Measurements from ENCODE around the gene LCP1.

The LCP1 gene

DNA sequence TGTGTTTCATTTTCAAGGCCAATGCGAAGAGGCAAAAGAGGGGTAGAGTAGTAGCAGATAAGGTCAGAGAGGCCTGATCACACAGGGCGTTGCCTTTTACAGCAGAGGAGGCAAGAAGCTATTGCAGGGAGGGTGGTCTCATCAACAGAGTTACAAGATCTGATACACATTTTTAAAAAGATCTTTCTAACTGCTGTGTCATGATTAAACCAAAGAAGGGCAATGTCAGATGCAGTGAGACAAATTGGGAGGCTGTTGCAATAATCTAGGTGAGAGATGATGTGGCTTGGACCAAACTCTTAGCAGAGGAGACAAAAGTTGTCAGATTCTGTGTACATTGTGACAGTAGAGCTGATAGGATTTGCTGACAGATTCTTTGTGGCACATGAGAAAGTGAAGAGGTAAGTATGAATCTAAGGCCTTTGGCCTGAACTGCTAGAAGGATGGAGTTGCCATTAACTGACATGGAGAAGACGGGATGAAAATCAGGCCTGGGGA lies 16.8 kb upstream of the LCP1 start:
- TF ChIP-seq SPI1 (IDR thresholded peaks at IDR 0.05; ENCODE audit: borderline replicate concordance, low read depth) (no peak), GABPA (IDR thresholded peaks at IDR 0.05; ENCODE audit: low read depth) (no peak), POLR2AphosphoS5 (IDR thresholded peaks at IDR 0.05; ENCODE audit: low read depth) (no peak)
- TF ChIP-seq, protein P1, sequence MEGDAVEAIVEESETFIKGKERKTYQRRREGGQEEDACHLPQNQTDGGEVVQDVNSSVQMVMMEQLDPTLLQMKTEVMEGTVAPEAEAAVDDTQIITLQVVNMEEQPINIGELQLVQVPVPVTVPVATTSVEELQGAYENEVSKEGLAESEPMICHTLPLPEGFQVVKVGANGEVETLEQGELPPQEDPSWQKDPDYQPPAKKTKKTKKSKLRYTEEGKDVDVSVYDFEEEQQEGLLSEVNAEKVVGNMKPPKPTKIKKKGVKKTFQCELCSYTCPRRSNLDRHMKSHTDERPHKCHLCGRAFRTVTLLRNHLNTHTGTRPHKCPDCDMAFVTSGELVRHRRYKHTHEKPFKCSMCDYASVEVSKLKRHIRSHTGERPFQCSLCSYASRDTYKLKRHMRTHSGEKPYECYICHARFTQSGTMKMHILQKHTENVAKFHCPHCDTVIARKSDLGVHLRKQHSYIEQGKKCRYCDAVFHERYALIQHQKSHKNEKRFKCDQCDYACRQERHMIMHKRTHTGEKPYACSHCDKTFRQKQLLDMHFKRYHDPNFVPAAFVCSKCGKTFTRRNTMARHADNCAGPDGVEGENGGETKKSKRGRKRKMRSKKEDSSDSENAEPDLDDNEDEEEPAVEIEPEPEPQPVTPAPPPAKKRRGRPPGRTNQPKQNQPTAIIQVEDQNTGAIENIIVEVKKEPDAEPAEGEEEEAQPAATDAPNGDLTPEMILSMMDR (IDR thresholded peaks at IDR 0.05; ENCODE audit: insufficient read depth, low read length): no peak
- TF ChIP-seq, protein P2, sequence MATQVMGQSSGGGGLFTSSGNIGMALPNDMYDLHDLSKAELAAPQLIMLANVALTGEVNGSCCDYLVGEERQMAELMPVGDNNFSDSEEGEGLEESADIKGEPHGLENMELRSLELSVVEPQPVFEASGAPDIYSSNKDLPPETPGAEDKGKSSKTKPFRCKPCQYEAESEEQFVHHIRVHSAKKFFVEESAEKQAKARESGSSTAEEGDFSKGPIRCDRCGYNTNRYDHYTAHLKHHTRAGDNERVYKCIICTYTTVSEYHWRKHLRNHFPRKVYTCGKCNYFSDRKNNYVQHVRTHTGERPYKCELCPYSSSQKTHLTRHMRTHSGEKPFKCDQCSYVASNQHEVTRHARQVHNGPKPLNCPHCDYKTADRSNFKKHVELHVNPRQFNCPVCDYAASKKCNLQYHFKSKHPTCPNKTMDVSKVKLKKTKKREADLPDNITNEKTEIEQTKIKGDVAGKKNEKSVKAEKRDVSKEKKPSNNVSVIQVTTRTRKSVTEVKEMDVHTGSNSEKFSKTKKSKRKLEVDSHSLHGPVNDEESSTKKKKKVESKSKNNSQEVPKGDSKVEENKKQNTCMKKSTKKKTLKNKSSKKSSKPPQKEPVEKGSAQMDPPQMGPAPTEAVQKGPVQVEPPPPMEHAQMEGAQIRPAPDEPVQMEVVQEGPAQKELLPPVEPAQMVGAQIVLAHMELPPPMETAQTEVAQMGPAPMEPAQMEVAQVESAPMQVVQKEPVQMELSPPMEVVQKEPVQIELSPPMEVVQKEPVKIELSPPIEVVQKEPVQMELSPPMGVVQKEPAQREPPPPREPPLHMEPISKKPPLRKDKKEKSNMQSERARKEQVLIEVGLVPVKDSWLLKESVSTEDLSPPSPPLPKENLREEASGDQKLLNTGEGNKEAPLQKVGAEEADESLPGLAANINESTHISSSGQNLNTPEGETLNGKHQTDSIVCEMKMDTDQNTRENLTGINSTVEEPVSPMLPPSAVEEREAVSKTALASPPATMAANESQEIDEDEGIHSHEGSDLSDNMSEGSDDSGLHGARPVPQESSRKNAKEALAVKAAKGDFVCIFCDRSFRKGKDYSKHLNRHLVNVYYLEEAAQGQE (IDR thresholded peaks at IDR 0.05; ENCODE audit: insufficient replicate concordance, low read depth): no peak
- H3K27me3 ChIP-seq (ENCODE audit: insufficient read depth, poor library complexity, severe bottlenecking): no peaks in the 10 kb centered on the region

DNA sequence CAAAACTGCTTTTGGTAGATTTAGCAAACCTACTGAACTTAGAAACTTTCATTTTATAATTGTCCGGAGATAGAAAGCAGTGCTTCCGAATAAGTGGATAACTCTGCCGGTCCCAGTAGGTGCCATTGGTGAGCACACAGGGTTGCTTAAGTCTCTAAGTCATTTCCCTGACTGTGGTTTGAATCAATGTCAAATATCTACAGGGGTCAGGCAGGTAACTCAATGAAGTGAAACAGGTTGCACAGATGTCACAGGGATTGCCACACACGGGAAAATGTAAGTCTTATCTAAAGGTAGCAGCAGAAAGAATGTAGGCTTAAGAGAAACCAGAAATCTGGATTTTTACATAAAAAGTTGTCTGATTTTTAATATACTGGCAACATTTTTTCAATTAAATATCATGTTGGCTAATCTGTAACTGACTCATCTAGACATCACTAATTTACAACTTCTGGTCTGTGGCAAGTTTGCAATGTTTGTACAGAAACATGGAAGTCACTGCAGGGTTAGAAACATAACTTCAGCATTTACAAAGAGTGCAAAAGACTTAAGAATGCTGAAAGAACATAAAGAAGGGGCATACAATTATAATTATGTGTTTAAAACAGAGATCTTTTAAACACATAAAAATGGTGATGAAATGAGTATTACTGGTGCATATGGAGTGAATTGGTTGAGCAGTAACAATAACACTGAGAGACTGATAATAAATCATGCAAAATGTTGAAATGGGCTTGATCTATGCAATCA lies 15.5 kb upstream of the LCP1 start:
- no peak overlapping the region for H3K27ac ChIP-seq (replicated peaks)
- H3K4me3 ChIP-seq (replicated peaks; ENCODE audit: insufficient read depth, low read length): no peak overlapping the region
- no peak for DNase-seq (ENCODE audit: low read depth in 1 of 2, low spot score in 1 of 2)
- TF ChIP-seq, protein P1 (IDR thresholded peaks at IDR 0.05; ENCODE audit: insufficient read depth, low read length): no peak
- TF ChIP-seq SPI1 (IDR thresholded peaks at IDR 0.05; ENCODE audit: borderline replicate concordance, low read depth): no peak
- TF ChIP-seq POLR2AphosphoS5 (IDR thresholded peaks at IDR 0.05; ENCODE audit: low read depth): no peak
- TF ChIP-seq, protein P2 (IDR thresholded peaks at IDR 0.05; ENCODE audit: insufficient replicate concordance, low read depth): no peak
- TF ChIP-seq GABPA (IDR thresholded peaks at IDR 0.05; ENCODE audit: low read depth): no peak
- no peaks in the 10 kb centered on the region for H3K27me3 ChIP-seq (ENCODE audit: insufficient read depth, poor library complexity, severe bottlenecking)

More for the DNA sequence above, 16.8 kb upstream of the LCP1 start:
- Histone ChIP-seq H3K27ac (replicated peaks) (no peak overlapping the region), H3K4me3 (replicated peaks; ENCODE audit: insufficient read depth, low read length) (no peak overlapping the region)
- no peak for DNase-seq (ENCODE audit: low read depth in 1 of 2, low spot score in 1 of 2)

DNA sequence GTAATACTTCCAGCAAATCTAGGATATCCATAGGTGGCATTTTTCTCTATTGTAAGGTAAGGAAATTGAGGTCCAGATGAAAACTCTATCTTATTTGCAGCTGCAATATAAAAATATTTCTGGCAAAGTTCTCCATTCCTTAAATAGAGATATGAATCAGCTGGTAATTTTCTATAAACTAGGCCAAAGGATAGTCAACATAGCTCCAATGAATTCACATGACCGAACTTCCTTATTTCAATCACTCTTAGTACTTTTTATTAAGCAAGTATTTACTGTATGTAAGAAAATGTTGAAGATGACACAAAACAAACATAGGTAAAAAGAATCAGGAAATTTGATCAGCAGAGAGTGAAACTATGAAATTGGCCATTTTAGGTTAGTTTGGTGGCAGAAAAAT lies 13.0 kb upstream of the LCP1 start:
- Histone ChIP-seq H3K4me3 (replicated peaks; ENCODE audit: insufficient read depth, low read length) (no peak overlapping the region), H3K27me3 (ENCODE audit: insufficient read depth, poor library complexity, severe bottlenecking) (no peaks in the 10 kb centered on the region), H3K27ac (replicated peaks) (no peak overlapping the region)
- DNase-seq (ENCODE audit: low read depth in 1 of 2, low spot score in 1 of 2): no peak
- no peak for TF ChIP-seq POLR2AphosphoS5 (IDR thresholded peaks at IDR 0.05; ENCODE audit: low read depth)

DNA sequence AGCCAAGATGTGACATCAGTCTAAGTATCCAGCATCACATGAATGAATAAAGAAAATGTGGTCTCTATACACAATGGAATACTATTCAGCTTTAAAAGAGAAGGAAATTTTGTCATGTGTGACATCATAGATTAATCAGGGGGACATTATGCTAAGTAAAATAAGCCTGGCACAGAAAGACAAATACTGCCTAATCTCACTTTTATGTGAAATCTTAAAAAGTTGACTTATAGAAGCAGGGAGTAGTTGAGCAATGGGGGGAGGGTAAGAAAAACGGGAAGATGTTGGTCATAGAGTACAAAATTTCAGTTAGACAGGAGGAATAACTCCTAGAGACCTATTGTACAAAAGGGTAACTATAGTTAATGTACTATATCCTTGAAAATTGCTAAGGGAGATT lies 10.4 kb upstream of the LCP1 start:
- DNase-seq (ENCODE audit: low read depth in 1 of 2, low spot score in 1 of 2): peak in 1 of 2 experiments; percentile 68

More for the DNA sequence above, 10.4 kb upstream of the LCP1 start:
- H3K27me3 ChIP-seq (ENCODE audit: insufficient read depth, poor library complexity, severe bottlenecking): no peaks in the 10 kb centered on the region
- H3K27ac ChIP-seq (replicated peaks): peak overlapping the region; percentile 61
- no peak overlapping the region for H3K4me3 ChIP-seq (replicated peaks; ENCODE audit: insufficient read depth, low read length)
- TF ChIP-seq GABPA (IDR thresholded peaks at IDR 0.05; ENCODE audit: low read depth) (no peak), SPI1 (IDR thresholded peaks at IDR 0.05; ENCODE audit: borderline replicate concordance, low read depth) (no peak), POLR2AphosphoS5 (IDR thresholded peaks at IDR 0.05; ENCODE audit: low read depth) (no peak)
- TF ChIP-seq, protein P1 (IDR thresholded peaks at IDR 0.05; ENCODE audit: insufficient read depth, low read length): no peak
- TF ChIP-seq, protein P2 (IDR thresholded peaks at IDR 0.05; ENCODE audit: insufficient replicate concordance, low read depth): no peak

Measured in HL-60 (cell line).